Small intestine (tissue), 7 donors: ENCODE data around the gene ABI1. TPM values are rescaled to one million over a fixed set of nuclear protein-coding genes. Genes with fewer than 3 reads are reported as not detected.
"Not testable (repeated sequence)": the region's sequence is repeated elsewhere in the genome, so short reads cannot be mapped to it uniquely, and the experiment has no call there.

Experiments used
- DNase-seq, 2 donors: peaks; one replicate each; pipeline versions ENCODE4 v3.0.0 to v3.0.0-alpha.2; 2013
- FAIRE-seq: peaks from 2 replicates; lab custom pipeline; 2012; peaks lifted over from hg19 to GRCh38; lab: Jason Lieb, UNC
- H3K27ac ChIP-seq, 3 donors: one replicate each; pipeline ENCODE4 v1.5.1; 2013; ENCODE audit warnings: low read length in 2 of 3, mild to moderate bottlenecking in 2 of 3, control low read depth in 1 of 3, inconsistent platforms in 1 of 3, low read depth in 1 of 3, moderate library complexity in 1 of 3
- H3K27me3 ChIP-seq, 3 donors: one replicate each; pipeline ENCODE4 v1.6.1; 2013; ENCODE audit warnings: low read length in 3 of 3, inconsistent platforms in 1 of 3; ENCODE audit not compliant: control insufficient read depth in 3 of 3, insufficient read depth in 3 of 3
- H3K36me3 ChIP-seq, 3 donors: one replicate each; pipeline ENCODE4 v1.6.1; 2013; ENCODE audit warnings: low read length in 3 of 3, inconsistent platforms in 1 of 3, low read depth in 1 of 3, mild to moderate bottlenecking in 1 of 3, moderate library complexity in 1 of 3; ENCODE audit not compliant: control insufficient read depth in 3 of 3, insufficient read depth in 2 of 3
- H3K4me1 ChIP-seq, 3 donors: one replicate each; pipeline ENCODE4 v1.6.1; 2013; ENCODE audit warnings: low read length in 2 of 3, inconsistent platforms in 1 of 3, low read depth in 1 of 3, mild to moderate bottlenecking in 1 of 3, moderate library complexity in 1 of 3; ENCODE audit not compliant: control insufficient read depth in 3 of 3, insufficient read depth in 2 of 3
- H3K4me3 ChIP-seq, 3 donors: one replicate each; pipeline ENCODE4 v1.5.1; 2013; ENCODE audit warnings: low read length in 3 of 3, control low read depth in 1 of 3, inconsistent platforms in 1 of 3, low read depth in 1 of 3, mild to moderate bottlenecking in 1 of 3, moderate library complexity in 1 of 3
- H3K9me3 ChIP-seq, 2 donors: one replicate each; pipeline ENCODE4 v1.6.1; 2013; ENCODE audit warnings: low read depth in 1 of 2, low read length in 1 of 2; ENCODE audit not compliant: control insufficient read depth in 2 of 2, insufficient read depth in 1 of 2
- WGBS, 3 donors: extraction: QIAGEN DNeasy Blood & Tissue Kit; methylation state at CpG; one replicate each; pipeline ENCODE4 v1.1.7; 2013; 5-methylcytosine and 5-hydroxymethylcytosine counted together
- polyA plus RNA-seq, 4 donors: library from polyadenylated mRNA; stranded (reverse) in 3 of 4; unstranded in 1 of 4; fragments of 200-250 nt in 3 of 4; fragments of 120-200 nt in 1 of 4; gene quantifications; one replicate each; pipeline versions ENCODE4 v1.2.1 to v1.2.3, GENCODE V29; 2013
- donor health status: healthy with polysubstance abuse.
- donor health status: control.
- donor health status: control.
- donor health status: Bipolar disorder and iron deficiency.
- donor health status: healthy.

The ABI1 gene
- polyA plus RNA-seq, 4 donors = 25.5 to 53.0 (median 38.4) TPM

- H3K4me1 ChIP-seq = peaks cover 2 to 11% (median 4%) of the 10 kb centered on the region in 3 donors
- no peak for DNase-seq
- H3K9me3 ChIP-seq = no peaks in the 10 kb centered on the region
Measured at GRCh38 chr10:26859241-26860101, 1.3 kb downstream of the ABI1 start.

DNA sequence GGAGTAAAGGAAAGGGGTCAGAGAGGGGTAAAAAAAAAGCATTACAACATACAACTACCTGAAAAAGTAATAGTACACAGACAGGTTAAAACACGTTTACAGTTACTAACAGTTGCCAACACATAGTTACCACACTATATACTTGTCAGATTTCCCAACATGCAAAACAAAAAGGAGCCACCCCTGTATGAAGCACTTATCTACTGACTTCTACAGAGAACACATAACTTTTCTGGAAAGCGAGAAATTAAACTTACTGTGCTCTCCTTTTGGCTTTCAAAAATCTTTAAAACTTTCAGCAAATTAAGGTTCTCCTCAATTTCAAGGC, 2.1 kb downstream of the ABI1 start:
- DNase-seq = peak in 1 of 2 donors; percentile 24

More at GRCh38 chr10:26859241-26860101, 1.3 kb downstream of the ABI1 start:
- H3K4me3 ChIP-seq = peak overlapping the region; percentile 82 to 95 (median 95)
- no peaks in the 10 kb centered on the region for H3K27me3 ChIP-seq
- no peak for FAIRE-seq
- no peaks in the 10 kb centered on the region for H3K36me3 ChIP-seq
- H3K27ac ChIP-seq = peak overlapping the region; percentile 50 to 99 (median 98)
- 0 to 1% (median 0%) methylated on average over 15 of the region's 15 CpGs for WGBS, 3 donors

GRCh38 chr10:26857991-26858706, 2.6 kb downstream of the ABI1 start:
- no peak overlapping the region for H3K27ac ChIP-seq
- H3K27me3 ChIP-seq = no peaks in the 10 kb centered on the region
- H3K4me3 ChIP-seq = no peak overlapping the region
- H3K9me3 ChIP-seq = no peaks in the 10 kb centered on the region
- 27 to 38% (median 30%) methylated on average over 7 of the region's 7 CpGs for WGBS, 3 donors
- peaks cover 2 to 11% (median 8%) of the 10 kb centered on the region in 3 donors for H3K4me1 ChIP-seq
- no peaks in the 10 kb centered on the region for H3K36me3 ChIP-seq
- DNase-seq (peak in 1 of 2 donors; percentile 5), FAIRE-seq (no peak)

More for the DNA sequence above, 2.1 kb downstream of the ABI1 start:
- H3K36me3 ChIP-seq = no peaks in the 10 kb centered on the region
- H3K4me1 ChIP-seq = peaks cover 2 to 11% (median 8%) of the 10 kb centered on the region in 3 donors
- FAIRE-seq = no peak
- H3K4me3 ChIP-seq = peak overlapping the region in 1 of 3 donors; percentile 82
- 17 to 29% (median 28%) methylated on average over 2 of the region's 2 CpGs for WGBS, 3 donors
- H3K9me3 ChIP-seq = no peaks in the 10 kb centered on the region
- H3K27me3 ChIP-seq = no peaks in the 10 kb centered on the region
- H3K27ac ChIP-seq = no peak overlapping the region

GRCh38 chr10:26857553-26857952, 3.2 kb downstream of the ABI1 start:
- FAIRE-seq = not testable (repeated sequence)

DNA sequence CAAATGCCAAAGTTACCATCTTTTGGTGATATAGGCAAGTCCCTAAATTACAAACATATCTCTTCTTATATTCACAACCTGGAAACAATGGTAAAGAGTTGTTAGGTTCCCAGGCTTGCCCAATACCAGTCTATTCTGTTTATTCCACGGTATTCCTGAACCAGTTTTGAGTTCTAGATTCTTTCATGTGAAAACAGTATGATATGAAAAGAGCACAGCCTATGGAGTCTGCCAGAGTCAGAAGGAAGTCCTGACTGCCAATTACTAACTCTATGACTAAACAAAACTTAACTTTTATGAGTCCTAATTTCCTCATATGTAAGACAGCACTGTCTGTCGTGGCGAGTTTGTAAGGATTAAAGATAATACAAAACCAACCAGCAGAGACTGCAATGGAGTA, 5.6 kb downstream of the ABI1 start:
- FAIRE-seq (no peak), DNase-seq (no peak)
- Histone ChIP-seq H3K36me3 (no peaks in the 10 kb centered on the region), H3K27me3 (no peaks in the 10 kb centered on the region), H3K27ac (peak overlapping the region in 2 of 3 donors; percentile 11 to 16), H3K4me1 (peaks cover 4 to 18% (median 8%) of the 10 kb centered on the region in 3 donors), H3K9me3 (no peaks in the 10 kb centered on the region), H3K4me3 (no peak overlapping the region)
- WGBS, 3 donors = 29 to 37% (median 31%) methylated on average over 3 of the region's 3 CpGs

More at GRCh38 chr10:26857553-26857952, 3.2 kb downstream of the ABI1 start:
- not testable (repeated sequence) for H3K27me3 ChIP-seq, H3K9me3 ChIP-seq, H3K4me3 ChIP-seq, DNase-seq, H3K27ac ChIP-seq, H3K36me3 ChIP-seq
- H3K4me1 ChIP-seq = peaks cover 2 to 11% (median 8%) of the 10 kb centered on the region in 3 donors

- DNase-seq = no peak
- H3K36me3 ChIP-seq = no peaks in the 10 kb centered on the region
- no peaks in the 10 kb centered on the region for H3K27me3 ChIP-seq
- peaks cover 4 to 18% (median 8%) of the 10 kb centered on the region in 3 donors for H3K4me1 ChIP-seq
- no peaks in the 10 kb centered on the region for H3K9me3 ChIP-seq
- no peak overlapping the region for H3K4me3 ChIP-seq
- FAIRE-seq = no peak
- 11 to 49% (median 20%) methylated on average over 1 of the region's 1 CpG for WGBS, 3 donors
- H3K27ac ChIP-seq = no peak overlapping the region
Measured at GRCh38 chr10:26854524-26854923, 6.2 kb downstream of the ABI1 start.

DNA sequence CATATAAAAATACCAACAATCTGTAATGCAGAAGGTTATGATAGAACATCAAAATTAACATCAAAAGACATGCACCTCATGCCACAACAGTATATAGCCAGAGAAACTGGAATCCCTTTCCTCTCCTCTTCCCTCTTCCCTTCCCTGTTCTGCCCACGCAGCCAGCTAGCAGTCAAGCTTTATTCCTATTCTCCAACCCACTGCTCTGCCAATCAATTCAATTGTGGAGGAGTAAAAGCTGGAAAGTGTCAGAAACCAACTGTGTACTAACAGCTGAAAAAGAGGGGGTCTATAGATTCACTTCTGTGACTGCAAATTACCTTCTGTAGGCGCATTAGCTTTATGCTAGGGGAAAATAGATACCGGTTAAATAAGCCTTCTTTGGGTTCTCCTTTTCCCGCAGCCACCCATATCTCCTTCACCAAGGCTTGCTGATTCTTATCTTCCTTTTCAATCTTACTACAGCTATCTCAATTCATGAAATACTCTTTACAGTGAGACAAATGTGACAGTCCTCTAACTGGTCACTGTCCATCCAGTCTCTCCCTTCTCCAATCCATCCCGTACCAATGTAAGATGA, 16.3 kb downstream of the ABI1 start:
- 48 to 84% (median 83%) methylated on average over 5 of the region's 5 CpGs for WGBS, 3 donors
- FAIRE-seq (no peak), DNase-seq (no peak)
- Histone ChIP-seq H3K9me3 (peaks cover 0 to 7% of the 10 kb centered on the region in 2 donors), H3K36me3 (peaks cover 0 to 3% (median 2%) of the 10 kb centered on the region in 3 donors), H3K4me1 (peaks cover 0 to 9% (median 0%) of the 10 kb centered on the region in 3 donors), H3K27me3 (no peaks in the 10 kb centered on the region), H3K27ac (no peak overlapping the region), H3K4me3 (no peak overlapping the region)

- WGBS, 3 donors = 38 to 59% (median 53%) methylated on average over 3 of the region's 3 CpGs
- no peak for DNase-seq
Measured at GRCh38 chr10:26843736-26844135, 17.0 kb downstream of the ABI1 start.

More at GRCh38 chr10:26843736-26844135, 17.0 kb downstream of the ABI1 start:
- H3K4me1 ChIP-seq = peaks cover 0 to 9% (median 0%) of the 10 kb centered on the region in 3 donors
- H3K27ac ChIP-seq = no peak overlapping the region
- no peak for FAIRE-seq
- no peaks in the 10 kb centered on the region for H3K27me3 ChIP-seq
- peaks cover 0 to 3% (median 2%) of the 10 kb centered on the region in 3 donors for H3K36me3 ChIP-seq
- H3K4me3 ChIP-seq = no peak overlapping the region
- H3K9me3 ChIP-seq = peaks cover 0 to 7% of the 10 kb centered on the region in 2 donors
